ENCODE measurements around the gene SLC9A8. TPM values are rescaled to one million over a fixed set of nuclear protein-coding genes. Genes with fewer than 3 reads are reported as not detected.

SLC9A8 gene
- total RNA-seq, 1 experiment from 2014 or later = 8.3 TPM

DNA sequence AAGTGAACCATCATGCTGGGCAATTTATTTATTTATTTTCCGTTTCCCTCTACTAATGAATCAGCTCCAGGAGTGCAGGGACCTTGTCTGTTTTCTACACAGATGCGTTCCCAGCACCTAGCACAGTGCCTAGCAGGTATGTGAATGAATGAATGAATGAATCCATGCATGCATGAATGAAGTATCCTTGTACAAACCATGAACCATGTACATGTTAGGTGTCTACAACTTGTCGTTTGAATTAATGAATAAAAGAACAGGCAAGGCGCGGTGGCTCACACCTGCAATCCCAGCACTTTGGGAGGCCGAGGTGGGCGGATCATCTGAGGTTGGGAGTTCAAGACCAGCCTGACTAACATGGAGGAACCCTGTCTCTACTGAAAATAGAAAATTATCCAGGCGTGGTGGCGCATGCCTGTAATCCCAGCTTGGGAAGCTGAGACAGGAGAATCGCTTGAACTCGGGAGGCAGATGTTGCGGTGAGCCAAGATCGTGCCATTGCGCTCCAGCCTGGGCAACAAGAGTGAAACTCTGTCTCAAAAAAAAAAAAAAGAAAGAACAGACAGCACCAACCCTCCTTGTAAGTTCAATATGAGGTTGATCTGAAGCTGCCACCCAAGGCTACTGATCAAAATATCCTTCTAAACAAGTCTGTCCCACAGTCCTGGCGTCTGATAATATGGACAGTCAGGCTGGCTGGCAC is 27.3 kb upstream of the SLC9A8 start:
- in situ Hi-C loops (cut with HindIII; ENCODE audit: low pct_unique_long_range_greater_than_20kb, low sequenced_read_pairs) = no loop called here
- no peak for DNase-seq (ENCODE audit: low read depth, low spot score)

GRCh38 chr20:49785852-49786175 is 26.8 kb upstream of the SLC9A8 start:
- in situ Hi-C loops (cut with HindIII; ENCODE audit: low pct_unique_long_range_greater_than_20kb, low sequenced_read_pairs) = no loop called here
- no peak for DNase-seq (ENCODE audit: low read depth, low spot score)

DNA sequence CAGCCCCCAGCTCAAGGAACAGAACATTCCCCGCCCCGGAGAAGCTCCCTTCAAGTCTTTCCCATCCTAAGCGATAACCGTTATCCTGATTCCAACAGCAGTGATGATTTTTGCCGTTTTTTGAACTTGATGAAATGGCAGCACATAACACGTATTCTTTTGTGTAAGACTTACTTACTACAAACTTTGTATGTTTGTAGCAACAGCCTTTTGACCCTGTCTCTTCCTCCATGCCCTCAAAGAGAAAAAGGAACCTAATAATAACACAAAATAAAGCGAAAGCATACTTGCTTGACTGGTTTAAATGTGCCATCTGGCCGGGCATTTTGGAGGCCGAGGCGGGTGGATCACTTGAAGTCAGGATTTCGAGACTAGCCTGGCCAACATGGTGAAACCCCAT is 26.4 kb upstream of the SLC9A8 start:
- in situ Hi-C loops (cut with HindIII; ENCODE audit: low pct_unique_long_range_greater_than_20kb, low sequenced_read_pairs) = no loop called here

DNA sequence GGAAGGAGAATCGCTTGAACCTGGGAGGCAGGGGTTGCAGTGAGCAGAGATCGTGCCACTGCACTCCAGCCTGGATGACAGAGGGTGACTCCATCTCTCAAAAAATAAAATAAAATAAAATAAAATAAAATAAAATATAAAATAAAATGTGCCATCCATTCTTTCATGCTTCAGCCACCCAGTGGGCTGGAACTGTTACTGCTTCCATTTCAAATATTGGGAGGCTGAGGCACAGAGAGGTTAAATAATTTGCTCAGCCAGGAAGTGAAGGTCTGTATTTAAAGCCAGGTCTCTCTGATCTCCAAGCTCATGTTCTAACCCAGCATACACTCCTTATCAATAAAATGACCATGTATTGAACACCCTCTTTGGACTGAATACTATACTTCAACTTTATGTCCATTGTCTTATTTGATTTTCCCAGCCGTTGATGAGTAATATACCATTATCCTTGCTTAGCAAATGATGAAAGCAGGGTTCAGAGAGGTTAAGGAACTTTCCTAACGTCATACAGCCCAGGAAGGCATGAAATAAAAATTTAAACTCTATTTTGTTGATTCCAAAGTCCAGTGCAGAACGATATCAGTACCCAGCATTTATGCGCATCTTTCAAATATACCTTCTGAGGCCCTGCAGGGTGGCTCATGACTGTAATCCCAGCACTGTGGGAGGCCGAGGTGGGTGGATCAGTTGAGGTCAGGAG is 25.8 kb upstream of the SLC9A8 start:
- peak; percentile 38 for DNase-seq (ENCODE audit: low read depth, low spot score)
- in situ Hi-C loops (cut with HindIII; ENCODE audit: low pct_unique_long_range_greater_than_20kb, low sequenced_read_pairs) = no loop called here

More for the DNA sequence above, 26.4 kb upstream of the SLC9A8 start:
- DNase-seq (ENCODE audit: low read depth, low spot score) = no peak

GRCh38 chr20:49787371-49788357 is 25.0 kb upstream of the SLC9A8 start:
- no peak for DNase-seq (ENCODE audit: low read depth, low spot score)
- in situ Hi-C loops (cut with HindIII; ENCODE audit: low pct_unique_long_range_greater_than_20kb, low sequenced_read_pairs) = no loop called here

GRCh38 chr20:49790077-49790798 is 22.4 kb upstream of the SLC9A8 start:
- peak; percentile 81 for DNase-seq (ENCODE audit: low read depth, low spot score)
- in situ Hi-C loops (cut with HindIII; ENCODE audit: low pct_unique_long_range_greater_than_20kb, low sequenced_read_pairs) = no loop called here

GRCh38 chr20:49791165-49791564 is 21.5 kb upstream of the SLC9A8 start:
- no peak for DNase-seq (ENCODE audit: low read depth, low spot score)
- in situ Hi-C loops (cut with HindIII; ENCODE audit: low pct_unique_long_range_greater_than_20kb, low sequenced_read_pairs) = no loop called here

DNA sequence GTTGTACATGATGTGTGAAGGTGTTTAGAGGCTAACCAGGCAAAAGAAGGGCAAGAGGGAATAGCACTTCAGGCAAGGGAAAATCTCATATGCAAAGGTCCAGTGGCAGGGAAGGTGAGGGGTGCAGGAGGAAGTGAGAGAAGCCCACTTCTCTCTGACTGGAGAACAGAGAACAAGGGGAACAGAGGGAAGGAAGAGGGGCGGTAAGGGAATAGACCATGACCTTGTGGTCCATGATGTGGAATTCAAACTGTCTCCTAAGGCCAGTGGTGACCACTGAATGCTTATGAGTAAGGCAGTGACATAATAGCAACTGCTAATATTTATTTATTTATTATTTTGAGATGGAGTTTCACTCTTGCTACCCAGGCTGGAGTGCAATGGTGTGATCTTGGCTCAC is 20.6 kb upstream of the SLC9A8 start:
- in situ Hi-C loops (cut with HindIII; ENCODE audit: low pct_unique_long_range_greater_than_20kb, low sequenced_read_pairs) = no loop called here
- no peak for DNase-seq (ENCODE audit: low read depth, low spot score)

- in situ Hi-C loops (cut with HindIII; ENCODE audit: low pct_unique_long_range_greater_than_20kb, low sequenced_read_pairs) = no loop called here
- DNase-seq (ENCODE audit: low read depth, low spot score) = no peak
These were observed 20.0 kb upstream of the SLC9A8 start for GRCh38 chr20:49792611-49793010.

GRCh38 chr20:49794336-49795134 is 18.1 kb upstream of the SLC9A8 start:
- in situ Hi-C loops (cut with HindIII; ENCODE audit: low pct_unique_long_range_greater_than_20kb, low sequenced_read_pairs) = no loop called here
- no peak for DNase-seq (ENCODE audit: low read depth, low spot score)

- no peak for DNase-seq (ENCODE audit: low read depth, low spot score)
- in situ Hi-C loops (cut with HindIII; ENCODE audit: low pct_unique_long_range_greater_than_20kb, low sequenced_read_pairs) = no loop called here
These were observed 17.5 kb upstream of the SLC9A8 start for GRCh38 chr20:49795135-49795424.

DNA sequence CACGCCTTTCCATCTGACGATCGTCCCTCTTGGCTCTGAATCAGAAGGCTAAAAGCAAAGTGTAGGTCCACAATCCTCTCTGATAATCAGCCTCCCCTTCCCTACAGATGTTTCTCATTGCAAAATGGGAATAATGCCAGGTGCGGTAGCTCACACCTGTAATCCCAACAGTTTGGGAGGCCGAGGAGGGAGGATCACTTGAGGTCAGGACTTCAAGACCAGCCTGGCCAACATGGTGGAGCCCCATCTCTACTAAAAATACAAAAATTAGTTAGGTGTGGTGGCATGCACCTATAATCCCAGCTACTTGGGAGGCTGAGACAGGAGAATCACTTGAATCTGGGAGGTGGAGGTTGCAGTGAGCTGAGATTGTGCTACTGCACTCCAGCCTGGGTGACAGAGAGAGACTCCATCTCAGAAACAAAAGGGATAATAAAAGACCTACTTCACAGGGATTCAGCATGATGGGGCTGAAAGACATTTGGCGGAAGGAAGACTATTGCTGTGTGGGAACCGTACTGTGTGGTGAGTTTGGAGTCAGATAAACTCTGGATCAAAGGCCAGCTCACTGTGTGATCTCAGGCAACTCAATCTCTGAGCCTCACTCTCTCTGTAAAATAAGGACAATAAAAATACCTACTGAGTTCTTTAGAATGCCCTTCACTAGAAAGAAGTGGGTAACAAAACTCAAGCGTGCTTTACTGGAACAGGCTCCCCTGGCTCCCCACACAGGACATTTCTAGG is 15.9 kb upstream of the SLC9A8 start:
- in situ Hi-C loops (cut with HindIII; ENCODE audit: low pct_unique_long_range_greater_than_20kb, low sequenced_read_pairs) = no loop called here

DNA sequence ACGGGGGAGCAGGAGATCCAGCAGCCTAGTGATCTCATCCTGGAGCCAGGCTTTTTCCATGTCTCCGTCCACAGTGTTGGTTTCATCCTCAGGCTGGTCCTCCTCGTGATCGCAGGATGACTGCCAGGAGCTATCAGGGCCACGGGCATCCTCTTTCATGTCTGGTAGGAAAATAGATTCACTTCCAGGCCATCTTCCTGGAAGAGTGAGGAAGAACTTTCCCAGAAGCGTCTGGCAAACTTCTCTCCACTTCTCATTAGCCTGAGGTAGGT is 15.3 kb upstream of the SLC9A8 start:
- DNase-seq (ENCODE audit: low read depth, low spot score) = no peak
- in situ Hi-C loops (cut with HindIII; ENCODE audit: low pct_unique_long_range_greater_than_20kb, low sequenced_read_pairs) = no loop called here

More for the DNA sequence above, 15.9 kb upstream of the SLC9A8 start:
- DNase-seq (ENCODE audit: low read depth, low spot score) = no peak

GRCh38 chr20:49798718-49799117 is 13.9 kb upstream of the SLC9A8 start:
- in situ Hi-C loops (cut with HindIII; ENCODE audit: low pct_unique_long_range_greater_than_20kb, low sequenced_read_pairs) = no loop called here
- no peak for DNase-seq (ENCODE audit: low read depth, low spot score)

DNA sequence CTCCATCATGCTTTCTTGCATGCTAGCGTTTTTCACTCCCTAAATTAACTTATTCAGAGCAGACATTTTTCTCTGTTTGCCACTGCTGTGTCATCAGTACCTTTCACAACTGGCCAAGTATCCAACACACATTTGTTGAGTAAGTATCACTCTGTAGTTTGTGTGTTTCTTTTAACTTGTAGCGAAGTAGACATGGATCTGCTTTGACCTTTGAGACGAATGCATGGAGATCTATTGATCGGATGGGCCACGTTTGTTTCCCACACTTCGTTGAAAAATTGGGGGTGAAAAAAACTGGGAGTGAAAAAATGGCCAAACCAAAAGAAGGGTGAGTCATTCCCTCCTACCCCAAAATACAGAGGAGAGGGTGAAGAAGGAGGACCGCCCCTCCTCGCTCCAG is 12.9 kb upstream of the SLC9A8 start:
- in situ Hi-C loops (cut with HindIII; ENCODE audit: low pct_unique_long_range_greater_than_20kb, low sequenced_read_pairs) = loop anchor here (25.0 kb wide), 1 partner anchor 162 kb away; no protein-coding TSS in a partner anchor
- DNase-seq (ENCODE audit: low read depth, low spot score) = no peak

DNA sequence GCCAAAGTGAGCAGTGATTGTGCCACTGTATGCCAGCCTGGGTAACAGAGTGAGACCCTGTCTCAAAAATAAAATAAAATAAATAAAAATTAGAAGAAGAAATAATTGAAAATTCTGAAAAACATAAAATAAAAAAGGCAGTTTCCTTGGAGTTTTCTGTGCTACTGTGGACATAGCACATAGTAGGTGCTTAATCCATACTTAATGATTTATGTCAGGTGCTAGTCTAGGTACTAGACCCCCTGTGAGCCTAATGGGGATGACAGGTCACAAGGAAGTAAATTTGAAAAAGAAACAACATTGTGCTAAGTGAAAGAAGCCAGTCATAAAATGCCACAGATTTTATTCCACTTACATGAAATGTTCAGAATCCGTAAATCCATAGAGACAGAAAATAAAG is 9.2 kb upstream of the SLC9A8 start:
- in situ Hi-C loops (cut with HindIII; ENCODE audit: low pct_unique_long_range_greater_than_20kb, low sequenced_read_pairs) = loop anchor here (25.0 kb wide), 1 partner anchor 166 kb away; no protein-coding TSS in a partner anchor
- DNase-seq (ENCODE audit: low read depth, low spot score) = no peak

DNA sequence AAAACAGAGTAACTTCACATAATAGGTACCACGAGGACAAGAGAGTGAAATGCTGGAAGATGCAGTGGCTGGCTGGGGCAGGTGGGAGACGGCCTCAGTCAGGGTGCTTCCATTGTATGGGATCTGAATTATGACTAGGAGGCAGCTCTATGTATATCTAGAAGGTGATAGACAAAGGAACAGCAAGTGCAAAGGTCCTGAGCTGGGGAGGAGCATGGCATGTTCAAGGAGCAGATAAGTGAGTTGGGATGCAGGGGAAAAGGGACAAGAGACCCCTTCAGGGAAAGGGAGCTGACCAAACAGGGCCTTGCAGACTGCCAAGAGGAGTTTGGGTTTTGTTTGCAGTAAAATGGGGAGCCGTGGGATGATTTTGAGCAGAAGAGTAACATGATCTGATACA is 8.3 kb upstream of the SLC9A8 start:
- in situ Hi-C loops (cut with HindIII; ENCODE audit: low pct_unique_long_range_greater_than_20kb, low sequenced_read_pairs) = loop anchor here (25.0 kb wide), 1 partner anchor 167 kb away; no protein-coding TSS in a partner anchor

More for the DNA sequence above, 8.3 kb upstream of the SLC9A8 start:
- DNase-seq (ENCODE audit: low read depth, low spot score) = no peak
